MM.1S (cell line): ENCODE results near the gene RNU2-1.
"Not testable (repeated sequence)": the region's sequence is repeated elsewhere in the genome, so short reads cannot be mapped to it uniquely, and the experiment has no call there.

Experiments used
- DNase-seq: peaks from one replicate; pipeline ENCODE4 v3.0.0-alpha.2; 2015
- H2AFZ ChIP-seq: fragments of 300-600 bp; sonication (generic); 2 replicates; pipeline ENCODE4 v1.6.0; 2016; ENCODE audit warnings: antibody characterized with exemption, low read length
- H3F3A ChIP-seq: fragments of 300-600 bp; sonication (generic); 2 replicates; pipeline ENCODE4 v1.6.1; 2016; ENCODE audit warnings: mild to moderate bottlenecking, antibody characterized with exemption, low read length, moderate library complexity, mixed read lengths; ENCODE audit not compliant: insufficient read depth
- H3K27ac ChIP-seq: fragments of 300-600 bp; sonication (generic); 2 replicates; pipeline ENCODE4 v1.5.1; 2016; ENCODE audit warnings: mild to moderate bottlenecking, low read length
- H3K27me3 ChIP-seq: fragments of 300-600 bp; sonication (generic); replicated peaks from 2 replicates; pipeline ENCODE4 v1.6.0; 2016; ENCODE audit warnings: low read length; ENCODE audit not compliant: insufficient read depth
- H3K36me3 ChIP-seq: fragments of 300-600 bp; sonication (generic); replicated peaks from 2 replicates; pipeline ENCODE4 v1.6.1; 2016; ENCODE audit warnings: mild to moderate bottlenecking, low read length, mixed read lengths; ENCODE audit not compliant: insufficient read depth
- H3K4me1 ChIP-seq: fragments of 300-600 bp; sonication (generic); 2 replicates; pipeline ENCODE4 v1.6.1; 2016; ENCODE audit warnings: low read length, mixed read lengths
- H3K4me2 ChIP-seq: fragments of 300-600 bp; sonication (generic); 2 replicates; pipeline ENCODE4 v1.6.0; 2016; ENCODE audit warnings: low read depth, low read length
- H3K4me3 ChIP-seq: fragments of 300-600 bp; sonication (generic); 2 replicates; pipeline ENCODE4 v1.5.1; 2016; ENCODE audit warnings: low read length, mixed read lengths
- H3K79me2 ChIP-seq: fragments of 300-600 bp; sonication (generic); 2 replicates; pipeline ENCODE4 v1.6.1; 2016; ENCODE audit warnings: mixed run types, low read length, mixed read lengths
- H3K9ac ChIP-seq: fragments of 300-600 bp; sonication (generic); 2 replicates; pipeline ENCODE4 v1.6.1; 2016; ENCODE audit warnings: low read length, mixed read lengths
- H3K9me2 ChIP-seq: fragments of 300-600 bp; sonication (generic); replicated peaks from 2 replicates; pipeline ENCODE4 v1.6.1; 2016; ENCODE audit warnings: mild to moderate bottlenecking, low read length, mixed read lengths; ENCODE audit not compliant: insufficient read depth
- H3K9me3 ChIP-seq: fragments of 300-600 bp; sonication (generic); replicated peaks from 2 replicates; pipeline ENCODE4 v1.6.1; 2016; ENCODE audit warnings: mild to moderate bottlenecking, low read length, mixed read lengths; ENCODE audit not compliant: insufficient read depth
- H4K20me1 ChIP-seq: fragments of 300-600 bp; sonication (generic); 2 replicates; pipeline ENCODE4 v1.6.1; 2016; ENCODE audit warnings: mild to moderate bottlenecking, low read length, moderate library complexity, mixed read lengths; ENCODE audit not compliant: insufficient read depth

RNU2-1 gene

DNA sequence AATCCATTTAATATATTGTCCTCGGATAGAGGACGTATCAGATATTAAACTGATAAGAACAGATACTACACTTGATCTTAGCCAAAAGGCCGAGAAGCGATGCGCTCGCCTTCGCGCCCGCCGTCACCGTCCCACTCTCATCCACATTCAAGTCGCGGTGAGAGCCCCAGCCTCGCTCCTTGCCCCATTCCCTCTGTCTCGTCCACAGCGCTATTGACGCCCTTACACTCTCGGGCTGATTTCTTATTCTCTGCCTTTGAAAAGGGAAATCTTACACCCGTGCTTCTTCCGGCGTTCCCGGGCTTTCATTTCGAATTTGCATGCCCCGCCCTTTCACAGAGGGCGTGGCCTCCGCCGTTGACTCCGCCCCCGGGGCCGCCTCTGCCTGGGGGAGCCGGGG is at the start of gene RNU2-1:
TSS of gene RNU2-1 (minus strand) at position 101 of the 400 bp plus-strand sequence.
- H3K27ac ChIP-seq, H3K4me2 ChIP-seq, H3K4me3 ChIP-seq, H3K9me3 ChIP-seq, H3K79me2 ChIP-seq, H2AFZ ChIP-seq, H3K27me3 ChIP-seq, H3K9ac ChIP-seq, H3F3A ChIP-seq, H3K36me3 ChIP-seq, H3K4me1 ChIP-seq, H3K9me2 ChIP-seq, H4K20me1 ChIP-seq, DNase-seq: not testable (repeated sequence)

DNA sequence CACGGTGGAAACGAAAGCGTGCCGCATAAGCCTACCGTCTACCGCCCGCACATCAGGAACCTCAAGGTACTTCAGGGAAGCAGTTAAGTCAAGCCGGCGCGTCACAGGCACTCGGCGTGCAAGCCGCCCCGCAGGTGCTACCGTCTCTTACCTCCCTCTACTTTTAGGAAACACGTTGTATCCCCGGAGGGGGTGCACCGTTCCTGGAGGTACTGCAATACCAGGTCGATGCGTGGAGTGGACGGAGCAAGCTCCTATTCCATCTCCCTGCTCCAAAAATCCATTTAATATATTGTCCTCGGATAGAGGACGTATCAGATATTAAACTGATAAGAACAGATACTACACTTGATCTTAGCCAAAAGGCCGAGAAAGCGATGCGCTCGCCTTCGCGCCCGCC is 39.1 kb upstream of the RNU2-1 start:
- H3K9me3 ChIP-seq, H3F3A ChIP-seq, H3K9me2 ChIP-seq, DNase-seq, H3K9ac ChIP-seq, H3K4me2 ChIP-seq, H3K79me2 ChIP-seq, H3K4me1 ChIP-seq, H2AFZ ChIP-seq, H3K36me3 ChIP-seq, H3K4me3 ChIP-seq, H4K20me1 ChIP-seq, H3K27ac ChIP-seq, H3K27me3 ChIP-seq: not testable (repeated sequence)

DNA sequence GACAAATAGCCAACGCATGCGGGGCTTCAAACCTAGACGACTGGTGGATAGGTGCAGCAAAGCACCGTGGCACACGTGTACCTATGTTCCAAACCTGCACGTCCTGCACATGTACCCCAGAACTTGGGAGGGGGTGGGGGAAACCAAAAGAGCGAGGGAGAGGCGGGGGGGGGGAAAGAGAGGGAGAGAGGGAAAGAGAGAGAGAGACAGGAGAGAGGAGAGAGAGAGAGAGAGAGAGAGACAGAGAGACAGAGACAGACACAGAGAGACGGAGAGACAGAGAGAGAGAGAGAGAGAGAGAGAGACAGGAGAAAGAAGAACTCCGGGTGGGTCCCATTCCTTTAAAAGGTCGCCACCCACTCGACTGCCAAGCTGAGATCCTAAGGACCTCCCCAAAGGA is 38.7 kb upstream of the RNU2-1 start:
- H3K79me2 ChIP-seq, H4K20me1 ChIP-seq, DNase-seq, H2AFZ ChIP-seq, H3K4me3 ChIP-seq, H3F3A ChIP-seq, H3K4me2 ChIP-seq, H3K27ac ChIP-seq, H3K27me3 ChIP-seq, H3K36me3 ChIP-seq, H3K9me3 ChIP-seq, H3K9me2 ChIP-seq, H3K4me1 ChIP-seq, H3K9ac ChIP-seq: not testable (repeated sequence)

DNA sequence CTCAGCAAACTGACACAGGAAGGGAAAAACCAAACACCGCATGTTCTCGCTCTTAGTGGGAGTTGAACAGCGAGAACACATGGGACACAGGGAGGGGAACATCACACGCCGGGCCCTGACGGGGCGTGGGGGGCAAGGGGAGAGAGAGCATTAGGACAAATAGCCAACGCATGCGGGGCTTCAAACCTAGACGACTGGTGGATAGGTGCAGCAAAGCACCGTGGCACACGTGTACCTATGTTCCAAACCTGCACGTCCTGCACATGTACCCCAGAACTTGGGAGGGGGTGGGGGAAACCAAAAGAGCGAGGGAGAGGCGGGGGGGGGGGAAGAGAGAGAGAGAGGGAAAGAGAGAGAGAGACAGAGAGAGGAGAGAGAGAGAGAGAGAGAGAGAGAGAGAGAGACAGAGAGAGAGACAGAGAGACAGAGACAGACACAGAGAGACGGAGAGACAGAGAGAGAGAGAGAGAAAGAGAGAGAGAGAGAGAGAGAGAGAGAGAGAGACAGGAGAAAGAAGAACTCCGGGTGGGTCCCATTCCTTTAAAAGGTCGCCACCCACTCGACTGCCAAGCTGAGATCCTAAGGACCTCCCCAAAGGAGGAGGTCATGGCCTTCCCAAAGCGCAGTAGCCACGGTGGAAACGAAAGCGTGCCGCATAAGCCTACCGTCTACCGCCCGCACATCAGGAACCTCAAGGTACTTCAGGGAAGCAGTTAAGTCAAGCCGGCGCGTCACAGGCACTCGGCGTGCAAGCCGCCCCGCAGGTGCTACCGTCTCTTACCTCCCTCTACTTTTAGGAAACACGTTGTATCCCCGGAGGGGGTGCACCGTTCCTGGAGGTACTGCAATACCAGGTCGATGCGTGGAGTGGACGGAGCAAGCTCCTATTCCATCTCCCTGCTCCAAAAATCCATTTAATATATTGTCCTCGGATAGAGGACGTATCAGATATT is 37.1 kb upstream of the RNU2-1 start:
- not testable (repeated sequence) for H3K79me2 ChIP-seq, H3F3A ChIP-seq, H3K36me3 ChIP-seq, DNase-seq, H3K4me2 ChIP-seq, H3K9me3 ChIP-seq, H3K4me1 ChIP-seq, H3K27ac ChIP-seq, H3K27me3 ChIP-seq, H3K9me2 ChIP-seq, H4K20me1 ChIP-seq, H2AFZ ChIP-seq, H3K4me3 ChIP-seq, H3K9ac ChIP-seq

DNA sequence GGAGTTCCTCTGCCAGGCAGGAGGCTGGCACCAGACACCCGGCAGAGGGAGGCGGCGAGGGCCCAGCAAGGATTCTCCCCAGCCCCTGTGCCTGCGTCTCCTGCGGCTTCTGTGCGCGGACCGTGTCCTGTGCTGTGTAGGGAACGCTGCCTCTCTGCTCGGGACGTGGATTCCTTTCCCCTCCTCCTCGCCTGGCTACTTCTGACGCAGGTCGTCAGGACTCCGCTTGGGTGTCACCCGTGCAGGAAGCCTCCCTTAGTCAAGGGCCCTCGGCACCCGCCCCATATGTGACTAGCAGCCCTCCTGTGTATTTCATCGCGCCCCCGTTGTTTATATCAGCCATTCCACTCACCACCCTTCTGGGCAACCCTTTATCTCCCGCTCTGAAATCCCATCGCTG is 12.7 kb upstream of the RNU2-1 start:
- H3K9me2 ChIP-seq, H3F3A ChIP-seq, H3K4me1 ChIP-seq, H2AFZ ChIP-seq, H3K36me3 ChIP-seq, H3K9me3 ChIP-seq, H3K9ac ChIP-seq, DNase-seq, H3K4me3 ChIP-seq, H4K20me1 ChIP-seq, H3K27ac ChIP-seq, H3K4me2 ChIP-seq, H3K27me3 ChIP-seq, H3K79me2 ChIP-seq: not testable (repeated sequence)

DNA sequence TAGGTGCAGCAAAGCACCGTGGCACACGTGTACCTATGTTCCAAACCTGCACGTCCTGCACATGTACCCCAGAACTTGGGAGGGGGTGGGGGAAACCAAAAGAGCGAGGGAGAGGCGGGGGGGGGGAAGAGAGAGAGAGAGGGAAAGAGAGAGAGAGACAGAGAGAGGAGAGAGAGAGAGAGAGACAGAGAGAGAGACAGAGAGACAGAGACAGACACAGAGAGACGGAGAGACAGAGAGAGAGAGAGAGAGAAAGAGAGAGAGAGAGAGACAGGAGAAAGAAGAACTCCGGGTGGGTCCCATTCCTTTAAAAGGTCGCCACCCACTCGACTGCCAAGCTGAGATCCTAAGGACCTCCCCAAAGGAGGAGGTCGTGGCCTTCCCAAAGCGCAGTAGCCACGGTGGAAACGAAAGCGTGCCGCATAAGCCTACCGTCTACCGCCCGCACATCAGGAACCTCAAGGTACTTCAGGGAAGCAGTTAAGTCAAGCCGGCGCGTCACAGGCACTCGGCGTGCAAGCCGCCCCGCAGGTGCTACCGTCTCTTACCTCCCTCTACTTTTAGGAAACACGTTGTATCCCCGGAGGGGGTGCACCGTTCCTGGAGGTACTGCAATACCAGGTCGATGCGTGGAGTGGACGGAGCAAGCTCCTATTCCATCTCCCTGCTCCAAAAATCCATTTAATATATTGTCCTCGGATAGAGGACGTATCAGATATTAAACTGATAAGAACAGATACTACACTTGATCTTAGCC is 7.0 kb upstream of the RNU2-1 start:
- not testable (repeated sequence) for DNase-seq, H3F3A ChIP-seq, H3K27me3 ChIP-seq, H2AFZ ChIP-seq, H3K79me2 ChIP-seq, H3K4me1 ChIP-seq, H3K27ac ChIP-seq, H3K4me2 ChIP-seq, H3K9ac ChIP-seq, H3K36me3 ChIP-seq, H3K9me2 ChIP-seq, H3K4me3 ChIP-seq, H4K20me1 ChIP-seq, H3K9me3 ChIP-seq

DNA sequence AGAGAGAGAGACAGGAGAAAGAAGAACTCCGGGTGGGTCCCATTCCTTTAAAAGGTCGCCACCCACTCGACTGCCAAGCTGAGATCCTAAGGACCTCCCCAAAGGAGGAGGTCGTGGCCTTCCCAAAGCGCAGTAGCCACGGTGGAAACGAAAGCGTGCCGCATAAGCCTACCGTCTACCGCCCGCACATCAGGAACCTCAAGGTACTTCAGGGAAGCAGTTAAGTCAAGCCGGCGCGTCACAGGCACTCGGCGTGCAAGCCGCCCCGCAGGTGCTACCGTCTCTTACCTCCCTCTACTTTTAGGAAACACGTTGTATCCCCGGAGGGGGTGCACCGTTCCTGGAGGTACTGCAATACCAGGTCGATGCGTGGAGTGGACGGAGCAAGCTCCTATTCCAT is 5.8 kb upstream of the RNU2-1 start:
- not testable (repeated sequence) for H3K4me2 ChIP-seq, H3F3A ChIP-seq, H3K36me3 ChIP-seq, H3K9ac ChIP-seq, H3K4me1 ChIP-seq, H2AFZ ChIP-seq, DNase-seq, H3K79me2 ChIP-seq, H3K4me3 ChIP-seq, H4K20me1 ChIP-seq, H3K27me3 ChIP-seq, H3K9me2 ChIP-seq, H3K9me3 ChIP-seq, H3K27ac ChIP-seq

DNA sequence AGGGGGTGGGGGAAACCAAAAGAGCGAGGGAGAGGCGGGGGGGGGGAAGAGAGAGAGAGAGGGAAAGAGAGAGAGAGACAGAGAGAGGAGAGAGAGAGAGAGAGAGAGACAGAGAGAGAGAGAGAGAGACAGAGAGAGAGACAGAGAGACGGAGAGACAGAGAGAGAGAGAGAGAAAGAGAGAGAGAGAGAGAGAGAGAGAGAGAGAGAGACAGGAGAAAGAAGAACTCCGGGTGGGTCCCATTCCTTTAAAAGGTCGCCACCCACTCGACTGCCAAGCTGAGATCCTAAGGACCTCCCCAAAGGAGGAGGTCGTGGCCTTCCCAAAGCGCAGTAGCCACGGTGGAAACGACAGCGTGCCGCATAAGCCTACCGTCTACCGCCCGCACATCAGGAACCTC is 514 bp downstream of the RNU2-1 start:
- H3K27me3 ChIP-seq, H3K4me1 ChIP-seq, H4K20me1 ChIP-seq, H3K4me3 ChIP-seq, H3K9me3 ChIP-seq, H3K9ac ChIP-seq, H3K27ac ChIP-seq, H3K4me2 ChIP-seq, H3K36me3 ChIP-seq, H2AFZ ChIP-seq, DNase-seq, H3F3A ChIP-seq, H3K79me2 ChIP-seq, H3K9me2 ChIP-seq: not testable (repeated sequence)
